Measurements from ENCODE around the gene SLC43A1.

Gene SLC43A1

DNA sequence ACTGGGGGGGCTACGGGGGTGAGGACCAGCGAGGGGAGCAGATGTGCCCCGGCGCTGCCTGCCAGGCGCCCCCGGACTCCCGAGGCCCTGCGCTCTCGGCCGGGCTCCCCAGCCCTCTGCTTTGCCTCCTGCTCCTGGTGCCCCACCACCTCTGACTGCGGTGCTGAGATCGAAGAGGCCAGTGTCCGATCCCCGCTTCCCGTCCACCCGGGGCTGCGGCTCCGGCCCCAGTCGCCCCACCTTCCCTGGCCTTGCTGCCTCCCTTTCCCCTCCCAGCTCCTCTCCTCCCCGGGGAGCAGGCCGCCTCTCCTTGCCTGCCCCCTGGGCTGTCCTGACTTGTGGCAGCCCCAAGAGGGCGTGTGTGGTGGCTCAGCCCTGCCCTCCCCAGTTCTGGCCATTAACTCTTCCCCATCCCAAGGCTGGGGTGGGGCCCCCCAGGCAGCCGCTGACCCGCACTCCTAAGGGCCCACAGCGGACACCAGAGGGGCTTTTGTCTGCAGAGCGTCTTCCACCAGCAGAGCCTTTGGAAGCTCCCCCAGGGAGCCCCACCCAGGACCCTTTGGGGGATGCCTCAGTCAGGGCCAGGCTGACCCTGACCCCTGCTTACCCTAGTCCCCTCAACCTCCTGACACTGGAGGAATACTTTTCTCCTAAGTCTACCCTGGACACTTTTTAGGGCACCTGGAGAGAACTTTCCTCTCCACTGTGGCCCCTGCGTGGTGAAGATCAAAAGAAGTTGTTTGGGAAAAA, 38.6 kb downstream of the SLC43A1 start:
- H3K27ac ChIP-seq: peak overlapping the region; percentile 81
- TF ChIP-seq, protein P1, sequence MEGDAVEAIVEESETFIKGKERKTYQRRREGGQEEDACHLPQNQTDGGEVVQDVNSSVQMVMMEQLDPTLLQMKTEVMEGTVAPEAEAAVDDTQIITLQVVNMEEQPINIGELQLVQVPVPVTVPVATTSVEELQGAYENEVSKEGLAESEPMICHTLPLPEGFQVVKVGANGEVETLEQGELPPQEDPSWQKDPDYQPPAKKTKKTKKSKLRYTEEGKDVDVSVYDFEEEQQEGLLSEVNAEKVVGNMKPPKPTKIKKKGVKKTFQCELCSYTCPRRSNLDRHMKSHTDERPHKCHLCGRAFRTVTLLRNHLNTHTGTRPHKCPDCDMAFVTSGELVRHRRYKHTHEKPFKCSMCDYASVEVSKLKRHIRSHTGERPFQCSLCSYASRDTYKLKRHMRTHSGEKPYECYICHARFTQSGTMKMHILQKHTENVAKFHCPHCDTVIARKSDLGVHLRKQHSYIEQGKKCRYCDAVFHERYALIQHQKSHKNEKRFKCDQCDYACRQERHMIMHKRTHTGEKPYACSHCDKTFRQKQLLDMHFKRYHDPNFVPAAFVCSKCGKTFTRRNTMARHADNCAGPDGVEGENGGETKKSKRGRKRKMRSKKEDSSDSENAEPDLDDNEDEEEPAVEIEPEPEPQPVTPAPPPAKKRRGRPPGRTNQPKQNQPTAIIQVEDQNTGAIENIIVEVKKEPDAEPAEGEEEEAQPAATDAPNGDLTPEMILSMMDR (conservative IDR thresholded peaks at IDR 0.05): no peak
- no peak for TF ChIP-seq ZFX (IDR thresholded peaks at IDR 0.05)

DNA sequence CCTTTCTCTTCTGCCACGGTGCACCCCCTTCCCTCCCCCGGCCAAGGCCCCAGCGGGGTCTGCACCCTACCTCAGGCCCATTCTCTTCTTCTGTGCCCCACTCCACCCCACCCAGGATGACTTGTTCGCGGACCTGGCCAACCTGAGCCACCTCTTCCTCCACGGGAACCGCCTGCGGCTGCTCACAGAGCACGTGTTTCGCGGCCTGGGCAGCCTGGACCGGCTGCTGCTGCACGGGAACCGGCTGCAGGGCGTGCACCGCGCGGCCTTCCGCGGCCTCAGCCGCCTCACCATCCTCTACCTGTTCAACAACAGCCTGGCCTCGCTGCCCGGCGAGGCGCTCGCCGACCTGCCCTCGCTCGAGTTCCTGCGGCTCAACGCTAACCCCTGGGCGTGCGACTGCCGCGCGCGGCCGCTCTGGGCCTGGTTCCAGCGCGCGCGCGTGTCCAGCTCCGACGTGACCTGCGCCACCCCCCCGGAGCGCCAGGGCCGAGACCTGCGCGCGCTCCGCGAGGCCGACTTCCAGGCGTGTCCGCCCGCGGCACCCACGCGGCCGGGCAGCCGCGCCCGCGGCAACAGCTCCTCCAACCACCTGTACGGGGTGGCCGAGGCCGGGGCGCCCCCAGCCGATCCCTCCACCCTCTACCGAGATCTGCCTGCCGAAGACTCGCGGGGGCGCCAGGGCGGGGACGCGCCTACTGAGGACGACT, 39.3 kb downstream of the SLC43A1 start:
- peak overlapping the region; percentile 81; the same call in 1 of the 2 replicates for H3K27ac ChIP-seq
- no peak for TF ChIP-seq ZFX (IDR thresholded peaks at IDR 0.05)
- TF ChIP-seq, protein P1 (conservative IDR thresholded peaks at IDR 0.05): no peak

DNA sequence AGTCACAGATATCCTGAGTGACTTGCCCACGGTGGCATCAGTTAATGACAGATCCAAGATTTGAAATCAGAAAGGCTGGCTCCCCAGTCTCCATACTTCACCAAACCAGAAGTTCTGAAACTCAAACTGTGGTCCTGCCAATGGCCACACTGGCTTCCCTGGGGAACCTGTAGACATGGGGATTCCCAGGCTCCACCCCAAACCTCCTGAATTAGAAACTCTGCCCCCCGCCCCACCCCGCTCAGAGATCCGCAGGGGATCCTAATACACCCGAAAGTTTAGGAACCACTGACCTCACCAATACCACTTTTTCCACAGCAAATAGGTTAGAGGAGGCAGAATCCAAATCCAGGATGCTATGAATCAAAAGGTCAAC, 39.8 kb downstream of the SLC43A1 start:
- no peak for TF ChIP-seq ZFX (IDR thresholded peaks at IDR 0.05)
- TF ChIP-seq, protein P1 (conservative IDR thresholded peaks at IDR 0.05): no peak
- no peak overlapping the region; the same call in 1 of the 2 replicates for H3K27ac ChIP-seq

DNA sequence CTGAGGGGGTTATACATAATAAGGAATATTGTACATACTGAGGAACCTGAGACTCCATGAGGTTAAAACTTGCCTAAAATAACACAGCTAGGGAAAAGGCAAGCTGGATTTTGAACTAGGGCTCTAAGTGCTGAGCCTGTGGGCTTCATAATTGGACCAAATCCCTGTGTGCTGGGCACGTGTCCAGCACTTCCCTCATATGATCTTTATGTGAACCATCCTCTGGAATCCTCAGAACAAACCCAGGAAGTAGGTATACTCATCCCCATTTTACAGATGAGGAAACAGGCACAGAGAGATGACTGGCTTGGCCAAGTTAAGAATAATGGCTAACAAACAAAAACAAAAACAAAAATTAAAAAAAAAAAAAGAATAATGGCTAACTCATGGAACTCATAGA, 40.3 kb downstream of the SLC43A1 start:
- no peak for TF ChIP-seq ZFX (IDR thresholded peaks at IDR 0.05)
- TF ChIP-seq, protein P1 (conservative IDR thresholded peaks at IDR 0.05): no peak
- H3K27ac ChIP-seq: no peak overlapping the region

DNA sequence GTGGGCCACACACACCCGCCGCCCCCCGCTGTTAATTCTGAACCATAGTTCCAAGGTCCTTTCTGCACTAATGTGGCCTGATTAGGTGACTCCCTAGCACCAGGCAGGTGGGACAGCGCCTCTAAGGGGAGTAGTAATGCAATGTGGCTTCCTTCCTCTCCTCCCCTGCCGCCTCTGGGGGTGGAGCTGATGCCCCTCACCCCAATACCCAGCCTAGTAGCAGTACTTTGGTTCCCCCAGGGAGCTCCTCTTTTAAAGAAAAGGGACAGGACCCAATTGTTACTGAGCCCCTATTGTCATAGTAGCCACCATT, 40.7 kb downstream of the SLC43A1 start:
- TF ChIP-seq, protein P1 (conservative IDR thresholded peaks at IDR 0.05): no peak
- no peak for TF ChIP-seq ZFX (IDR thresholded peaks at IDR 0.05)
- H3K27ac ChIP-seq: no peak overlapping the region

DNA sequence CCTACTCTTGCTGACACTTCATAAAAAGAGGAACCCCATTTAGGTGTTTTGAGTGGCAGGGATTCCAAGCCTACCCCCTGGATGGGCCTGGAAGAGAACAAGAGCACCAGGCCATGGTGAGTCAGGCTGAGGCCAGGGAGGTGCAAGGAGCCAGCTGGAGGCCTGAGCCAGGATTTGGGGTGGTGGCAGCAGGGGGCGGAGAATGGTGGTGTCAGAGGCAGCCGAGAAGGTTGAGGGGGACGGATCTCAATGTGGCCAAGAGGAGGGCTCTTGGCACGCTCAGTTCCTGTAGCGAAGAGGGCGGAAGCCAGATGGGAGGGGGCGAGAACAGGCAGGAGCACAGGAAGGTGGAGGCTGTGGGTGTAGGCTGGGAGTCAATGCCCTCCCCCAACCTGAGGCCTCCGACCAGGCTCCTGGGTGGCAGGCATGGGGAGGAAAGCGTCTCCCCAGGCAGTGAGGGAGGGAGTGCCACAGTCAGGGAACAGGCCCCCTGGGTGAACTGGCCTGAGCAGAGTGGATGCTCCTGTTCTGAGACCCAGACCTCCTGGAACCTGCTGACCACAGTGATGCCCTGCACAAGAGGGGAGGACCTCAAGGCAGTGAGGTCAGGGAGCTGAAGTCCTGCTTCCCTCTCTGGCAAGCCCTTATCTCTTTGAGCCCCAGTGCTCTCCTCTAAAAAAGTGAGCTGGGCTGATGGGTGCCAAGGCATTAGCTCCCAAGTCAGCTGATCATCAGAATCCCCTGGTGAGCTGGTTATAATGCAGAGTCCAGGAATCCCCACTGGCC, 41.3 kb downstream of the SLC43A1 start:
- H3K27ac ChIP-seq: no peak overlapping the region
- no peak for TF ChIP-seq ZFX (IDR thresholded peaks at IDR 0.05)
- TF ChIP-seq, protein P1 (conservative IDR thresholded peaks at IDR 0.05): no peak

Data from C4-2B (cell line).